ENCODE measurements around the gene KCNE5.
"Not testable (repeated sequence)": the region's sequence is repeated elsewhere in the genome, so short reads cannot be mapped to it uniquely, and the experiment has no call there.

Gene KCNE5

DNA sequence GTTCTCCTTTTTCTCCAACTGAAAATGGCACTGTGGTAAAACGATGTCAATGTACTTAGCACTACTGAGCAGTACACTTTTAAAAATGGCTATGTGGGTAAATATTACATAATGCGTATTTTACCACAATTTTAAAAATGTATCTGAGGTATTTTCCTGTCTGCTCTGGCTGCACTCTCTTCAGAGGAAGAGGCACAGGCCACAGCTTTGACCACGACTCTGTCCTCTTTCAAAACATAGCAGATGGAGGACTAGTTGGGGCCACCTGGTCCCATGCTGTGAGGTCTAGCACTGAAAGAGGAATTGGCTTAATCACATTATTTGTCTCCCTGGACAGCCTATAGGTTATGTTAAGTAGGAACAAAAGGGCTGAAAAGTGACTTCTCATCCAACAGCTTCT, 5.2 kb downstream of the KCNE5 start:
- in situ Hi-C loops (cut with HindIII; ENCODE audit: low sequenced_read_pairs), result no loop called here

DNA sequence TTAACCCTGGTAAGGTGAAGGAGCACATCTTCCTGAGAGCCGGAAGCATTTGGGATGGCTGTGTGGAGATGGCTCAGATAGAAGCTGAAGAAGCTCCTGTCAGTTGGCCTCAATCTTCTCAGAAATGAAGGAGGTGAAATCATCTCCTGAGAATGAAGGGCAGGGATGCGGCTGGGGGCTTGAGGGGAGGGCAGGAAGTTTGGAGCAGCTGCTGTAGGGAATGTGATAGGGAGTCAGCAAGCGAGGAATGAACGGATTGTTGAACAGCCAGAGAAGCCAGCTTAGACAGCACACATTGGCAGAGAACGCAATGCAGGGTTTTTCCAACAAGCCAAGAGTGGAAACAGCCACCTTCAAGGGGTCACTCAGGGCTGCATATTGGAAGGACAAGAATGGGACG, 10.0 kb downstream of the KCNE5 start:
- in situ Hi-C loops (cut with HindIII; ENCODE audit: low sequenced_read_pairs), result no loop called here

DNA sequence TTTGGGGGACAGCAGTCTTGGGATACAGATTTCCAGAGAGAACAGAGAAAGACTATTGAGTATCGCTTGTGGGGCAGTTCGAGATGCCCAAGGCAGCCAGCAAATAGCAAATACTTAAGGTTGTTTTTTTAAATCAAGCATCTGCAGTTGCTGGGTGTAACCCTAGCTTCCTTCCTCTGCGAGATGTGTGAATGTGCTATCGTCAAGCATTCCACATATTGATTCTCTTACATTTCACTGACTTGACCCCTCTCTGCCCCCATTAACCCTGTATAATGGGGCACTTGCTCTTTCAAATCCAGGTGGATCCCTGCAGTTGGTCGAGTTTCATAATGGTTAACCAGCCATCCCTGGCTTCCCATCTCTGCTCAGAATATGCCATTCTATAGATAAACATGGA, 23.5 kb downstream of the KCNE5 start:
- in situ Hi-C loops (cut with HindIII; ENCODE audit: low sequenced_read_pairs), result no loop called here

DNA sequence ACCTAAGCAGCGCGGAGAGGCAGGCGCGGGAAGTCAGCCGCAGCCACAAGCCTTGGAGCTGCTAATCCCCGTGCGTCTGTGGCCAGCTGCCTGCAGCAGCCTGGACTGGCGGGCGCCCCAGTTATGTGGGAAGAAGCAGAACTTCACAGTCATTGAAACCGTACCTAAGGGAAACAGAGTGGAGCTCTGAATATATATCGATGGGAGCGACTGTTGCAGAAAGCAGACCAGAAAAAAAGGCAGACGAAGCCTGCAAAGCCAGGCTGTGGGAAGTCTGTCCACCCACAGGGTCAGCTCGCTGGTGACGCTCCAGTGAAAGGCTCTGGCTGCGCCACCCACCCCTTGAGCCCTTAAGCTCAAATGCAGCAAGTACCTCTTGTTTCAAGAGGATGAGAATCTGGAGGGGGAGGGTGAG, 24.7 kb downstream of the KCNE5 start:
- in situ Hi-C loops (cut with HindIII; ENCODE audit: low sequenced_read_pairs), result no loop called here

DNA sequence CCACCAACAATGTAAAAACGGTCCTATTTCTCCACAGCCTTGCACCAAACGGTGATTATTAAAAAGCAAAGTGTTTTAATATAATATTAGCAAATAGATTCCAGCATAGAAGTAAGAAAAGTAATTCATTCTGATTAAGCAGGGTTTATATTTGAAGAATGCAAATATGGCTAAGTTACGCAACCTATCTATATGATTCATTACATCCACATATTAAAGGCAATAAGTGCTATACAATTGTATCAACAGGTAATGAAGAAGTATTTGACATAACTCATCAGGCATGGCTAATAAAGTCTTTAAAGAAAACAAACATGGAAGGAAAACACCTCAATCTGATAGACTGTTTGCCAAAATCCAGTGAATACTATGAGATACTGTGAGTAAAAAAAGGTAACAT, 29.0 kb downstream of the KCNE5 start:
- in situ Hi-C loops (cut with HindIII; ENCODE audit: low sequenced_read_pairs), result no loop called here

DNA sequence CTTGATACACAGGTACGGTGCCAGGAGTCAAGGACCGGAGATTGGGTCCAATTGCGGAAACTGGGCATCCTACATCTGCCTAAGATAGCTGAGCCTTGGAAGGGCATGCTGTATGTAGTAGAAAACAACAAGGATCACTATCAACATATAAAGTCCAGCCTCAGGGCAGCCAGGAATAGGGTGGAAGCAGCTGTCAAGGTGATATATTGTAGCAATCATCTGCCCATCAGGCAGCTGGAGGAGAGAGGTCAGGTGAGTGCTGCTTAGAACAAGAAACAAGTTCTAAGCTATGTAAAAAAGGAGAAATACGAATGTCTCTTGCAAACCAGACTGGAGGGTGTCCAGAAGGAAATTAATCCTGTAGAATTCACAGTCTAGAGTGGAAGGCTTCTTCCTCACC, 34.8 kb downstream of the KCNE5 start:
- in situ Hi-C loops (cut with HindIII; ENCODE audit: low sequenced_read_pairs), result no loop called here

DNA sequence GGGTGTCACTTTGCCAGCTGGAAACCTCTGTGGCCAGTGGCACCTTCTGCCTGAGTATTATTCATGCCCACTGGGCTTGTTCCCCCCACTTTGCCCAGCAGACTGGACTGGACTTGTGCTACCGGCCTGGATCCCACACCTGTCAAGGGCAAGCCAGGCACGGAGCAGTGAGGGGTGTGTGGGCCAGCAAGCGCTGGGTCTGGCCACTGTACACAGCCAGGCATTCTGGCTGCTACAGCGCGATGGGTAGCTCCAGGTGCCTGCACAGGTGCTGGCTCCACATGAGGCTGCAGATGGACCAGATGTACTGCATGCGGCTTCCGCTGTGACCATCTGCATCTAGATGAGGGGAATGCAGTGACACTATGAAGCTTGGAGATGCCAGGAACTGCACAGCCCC, 39.5 kb downstream of the KCNE5 start:
- in situ Hi-C loops (cut with HindIII; ENCODE audit: low sequenced_read_pairs), result no loop called here

DNA sequence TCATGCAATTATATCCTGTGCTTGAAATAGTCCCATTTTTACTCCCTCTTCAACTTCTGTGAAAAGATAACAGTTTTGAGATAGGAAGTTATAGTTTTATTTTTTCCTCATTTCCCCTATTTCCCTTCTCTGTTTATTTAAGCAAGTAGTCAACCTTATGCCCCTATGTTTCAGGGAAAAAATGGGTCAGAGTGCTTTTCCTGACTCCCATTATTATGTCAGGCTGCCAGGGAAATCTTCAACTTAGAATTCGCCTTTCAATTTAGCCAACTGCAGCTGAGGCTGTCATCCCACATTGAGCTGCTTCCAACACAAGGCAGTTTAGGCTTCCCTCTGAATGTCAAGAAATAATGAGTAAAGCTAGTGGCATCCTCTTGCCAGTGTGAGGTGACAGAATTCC, 46.1 kb downstream of the KCNE5 start:
- in situ Hi-C loops (cut with HindIII; ENCODE audit: low sequenced_read_pairs), result no loop called here

DNA sequence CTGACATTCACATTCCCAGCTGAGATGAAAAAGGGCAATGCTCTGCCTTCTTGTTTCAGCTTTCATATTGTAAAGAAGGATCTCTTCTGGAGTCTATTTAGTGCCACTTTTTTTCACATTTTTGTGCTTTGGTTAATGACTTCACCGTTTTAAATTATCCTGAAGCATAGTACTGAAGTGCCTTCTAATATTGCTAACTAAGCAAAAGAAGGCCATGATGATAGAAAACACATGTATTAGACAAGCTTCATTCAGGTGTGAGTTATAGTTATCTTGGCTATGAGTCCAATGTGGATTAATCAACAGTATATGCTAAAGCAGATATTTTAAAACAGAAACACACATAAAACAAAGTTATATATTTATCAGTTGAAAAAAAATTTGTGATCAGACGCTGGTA, 47.9 kb downstream of the KCNE5 start:
- in situ Hi-C loops (cut with HindIII; ENCODE audit: low sequenced_read_pairs), result no loop called here

DNA sequence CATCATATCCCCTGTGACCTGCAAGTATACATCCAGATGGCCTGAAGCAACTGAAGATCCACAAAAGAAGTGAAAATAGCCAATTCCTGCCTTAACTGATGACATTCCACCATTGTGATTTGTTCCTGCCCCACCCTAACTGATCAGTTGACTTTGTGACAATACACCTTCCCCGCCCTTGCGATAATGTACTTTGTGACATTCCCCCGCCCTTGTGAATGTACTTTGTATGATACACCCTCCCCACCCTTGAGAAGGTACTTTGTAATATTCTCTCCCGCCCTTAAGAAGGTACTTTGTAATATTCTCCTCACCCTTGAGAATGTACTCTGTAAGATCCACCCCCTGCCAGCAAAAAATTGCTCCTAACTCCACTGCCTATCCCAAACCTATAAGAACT, 48.9 kb downstream of the KCNE5 start:
- in situ Hi-C loops (cut with HindIII; ENCODE audit: low sequenced_read_pairs), result not testable (repeated sequence)
